NCI-H82 treated with DMSO at 0.1 percent for 48 hours (cell line): Measurements from ENCODE around the gene RADIL.

Source experiments
- DNase-seq: peaks from one replicate; lab custom pipeline; 2025; ENCODE audit not compliant: unreplicated experiment; lab: John Stamatoyannopoulos, UW

The RADIL gene

DNA sequence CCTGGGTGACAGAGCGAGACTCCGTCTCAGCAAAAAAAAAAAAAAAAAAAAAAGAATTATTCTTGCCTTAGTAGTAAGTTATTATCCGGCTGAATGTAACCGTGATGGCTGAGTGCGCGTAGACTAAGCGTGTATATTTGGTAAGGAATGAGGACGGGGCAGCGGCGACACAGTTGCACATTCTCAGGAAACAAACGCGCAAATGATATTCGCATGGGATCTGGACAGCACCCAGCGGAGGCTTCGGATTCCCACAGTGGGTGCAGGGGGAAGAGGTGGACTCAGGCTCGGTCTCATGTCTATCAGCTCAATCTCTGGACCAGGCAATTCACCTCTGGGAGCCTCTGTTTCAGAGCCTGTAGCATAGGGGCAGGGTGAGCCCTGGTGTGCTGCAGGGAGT, 50.8 kb downstream of the RADIL start:
- DNase-seq, result no peak

DNA sequence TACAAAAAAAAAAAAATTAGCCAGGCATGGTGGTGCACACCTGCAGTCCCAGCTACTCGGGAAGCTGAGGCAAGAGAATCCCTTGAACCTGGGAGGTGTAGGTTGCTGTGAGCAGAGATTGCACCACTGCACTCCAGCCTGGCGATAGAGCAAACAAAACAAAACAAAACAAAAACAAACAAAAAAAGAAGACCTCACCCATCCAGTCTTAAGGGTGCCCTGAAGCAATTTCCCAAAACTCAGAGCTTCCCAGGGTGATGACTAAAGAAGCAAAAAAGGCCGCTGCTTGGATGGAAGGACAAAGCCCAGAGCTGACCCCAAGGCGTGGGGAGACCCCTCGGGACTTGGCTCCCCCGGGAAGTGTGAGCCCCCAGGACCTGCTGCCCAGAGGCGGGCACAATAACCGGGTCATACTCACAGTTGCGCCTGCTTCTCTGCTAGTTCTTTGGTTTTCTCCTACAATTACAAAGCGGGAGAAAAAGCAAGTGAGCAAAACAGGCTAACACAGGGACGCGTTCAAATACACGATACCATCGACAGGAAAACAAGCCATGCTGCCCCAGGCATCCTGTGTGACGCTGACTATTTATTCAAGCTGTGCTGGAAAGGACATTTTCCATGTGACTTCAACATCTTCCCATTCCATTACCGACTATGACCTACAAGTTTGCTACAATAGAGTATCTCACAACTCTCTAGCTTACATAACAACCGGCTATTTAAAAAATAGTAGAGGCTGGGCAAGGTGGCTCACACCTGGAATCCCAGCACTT, 51.6 kb downstream of the RADIL start:
- DNase-seq, result no peak

DNA sequence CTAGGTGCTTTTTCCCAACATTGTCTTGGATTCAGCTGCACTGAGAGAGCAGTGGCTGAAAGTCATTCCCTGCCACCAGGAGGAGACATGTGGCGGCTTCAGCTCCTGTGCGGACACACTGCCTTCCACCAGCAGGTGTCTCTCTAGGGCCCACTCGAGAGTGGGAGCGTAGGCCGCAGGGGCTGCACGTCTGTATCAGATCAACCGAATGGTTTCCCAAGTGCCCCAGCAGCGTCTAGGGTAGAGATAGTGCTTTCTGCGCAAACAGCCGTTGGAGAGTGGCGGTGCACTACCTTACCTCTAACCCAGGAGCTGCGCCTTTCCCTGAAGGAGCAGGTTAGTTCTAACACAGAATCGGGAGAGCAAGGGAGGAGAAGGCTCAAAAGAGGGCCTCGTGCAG, 53.3 kb downstream of the RADIL start:
- peak; percentile 47 for DNase-seq

DNA sequence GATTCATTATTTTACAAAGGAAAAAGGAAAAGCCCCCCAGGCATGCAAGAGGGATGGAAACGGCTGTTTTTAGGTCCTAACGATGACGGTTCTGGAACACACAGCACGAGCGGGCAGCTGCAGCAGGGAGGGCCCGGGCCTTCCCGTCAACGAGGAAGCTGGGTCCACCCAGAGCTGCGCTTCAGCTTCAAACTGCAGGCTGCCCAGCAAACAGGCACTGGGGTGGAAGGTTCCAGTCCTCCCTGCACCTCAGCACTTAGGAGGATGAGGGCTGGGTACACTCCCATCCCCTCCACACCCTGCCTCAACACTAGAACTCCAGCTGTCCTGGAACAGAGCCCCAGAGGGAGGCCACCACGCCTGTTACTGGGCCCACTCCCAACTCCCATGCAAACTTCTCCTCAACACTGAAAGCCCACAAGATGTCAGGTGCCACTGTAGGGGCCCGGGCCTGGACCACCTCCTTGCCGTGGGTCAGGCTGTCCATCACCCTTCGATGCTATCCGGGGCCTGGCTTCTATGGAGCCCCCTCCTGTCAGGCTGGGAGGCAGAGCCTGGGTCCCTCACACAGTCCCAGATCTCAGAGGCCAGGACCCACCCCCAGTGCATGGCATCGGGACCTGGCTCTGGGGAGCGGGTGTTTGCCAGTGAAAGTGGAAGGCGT, 54.7 kb downstream of the RADIL start:
- no peak for DNase-seq

DNA sequence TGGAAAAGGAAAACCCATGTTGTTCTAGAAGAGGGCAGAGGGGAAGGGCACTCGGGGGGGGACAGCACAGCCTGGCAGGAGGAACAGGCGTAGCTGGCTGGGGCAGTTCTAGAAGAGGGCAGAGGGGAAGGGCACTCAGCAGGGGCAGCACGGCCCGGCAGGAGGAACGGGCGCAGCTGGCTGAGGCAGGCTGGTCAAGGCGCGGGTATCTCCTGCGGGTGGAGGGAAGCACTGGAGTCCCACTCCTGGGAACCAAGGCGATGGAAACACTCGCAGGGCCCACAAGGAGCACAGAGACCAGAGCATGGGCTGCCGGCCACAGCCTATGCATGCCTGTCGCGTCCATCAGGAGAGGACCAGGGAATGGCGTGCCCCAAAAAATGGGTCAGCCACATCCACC, 58.4 kb downstream of the RADIL start:
- DNase-seq, result no peak

DNA sequence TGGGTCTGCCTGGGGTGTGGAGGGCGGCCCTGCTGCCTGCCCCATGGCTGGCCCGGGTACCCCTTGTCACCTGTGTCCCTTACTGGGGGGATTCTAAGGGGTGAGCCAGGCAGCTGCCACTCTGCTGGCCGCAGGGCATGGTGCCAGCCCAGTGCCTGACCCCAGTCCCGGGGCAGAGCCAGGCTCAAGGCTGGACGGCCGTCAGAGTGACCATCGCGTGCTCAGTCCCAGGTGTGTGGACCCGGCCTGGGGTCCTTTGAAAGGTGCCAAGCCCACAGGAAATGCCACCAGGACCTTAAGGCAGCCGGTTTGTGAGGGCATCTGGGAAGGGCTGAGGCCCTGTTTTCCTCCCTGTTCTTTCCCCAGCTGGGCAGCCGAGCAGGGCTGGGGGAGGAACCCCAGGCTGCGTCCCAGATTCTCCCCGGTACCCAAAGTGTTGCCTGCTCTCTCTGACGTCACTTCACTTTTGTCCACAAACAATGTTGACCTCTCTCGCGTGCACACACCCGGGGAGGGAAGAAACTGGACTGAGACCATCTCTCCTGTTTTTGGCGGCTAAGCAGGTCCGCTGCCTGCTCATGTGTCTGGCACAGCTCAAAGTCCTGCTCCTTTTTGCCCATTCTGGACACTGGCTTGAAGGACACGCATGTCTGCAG, 59.3 kb downstream of the RADIL start:
- DNase-seq, result no peak

DNA sequence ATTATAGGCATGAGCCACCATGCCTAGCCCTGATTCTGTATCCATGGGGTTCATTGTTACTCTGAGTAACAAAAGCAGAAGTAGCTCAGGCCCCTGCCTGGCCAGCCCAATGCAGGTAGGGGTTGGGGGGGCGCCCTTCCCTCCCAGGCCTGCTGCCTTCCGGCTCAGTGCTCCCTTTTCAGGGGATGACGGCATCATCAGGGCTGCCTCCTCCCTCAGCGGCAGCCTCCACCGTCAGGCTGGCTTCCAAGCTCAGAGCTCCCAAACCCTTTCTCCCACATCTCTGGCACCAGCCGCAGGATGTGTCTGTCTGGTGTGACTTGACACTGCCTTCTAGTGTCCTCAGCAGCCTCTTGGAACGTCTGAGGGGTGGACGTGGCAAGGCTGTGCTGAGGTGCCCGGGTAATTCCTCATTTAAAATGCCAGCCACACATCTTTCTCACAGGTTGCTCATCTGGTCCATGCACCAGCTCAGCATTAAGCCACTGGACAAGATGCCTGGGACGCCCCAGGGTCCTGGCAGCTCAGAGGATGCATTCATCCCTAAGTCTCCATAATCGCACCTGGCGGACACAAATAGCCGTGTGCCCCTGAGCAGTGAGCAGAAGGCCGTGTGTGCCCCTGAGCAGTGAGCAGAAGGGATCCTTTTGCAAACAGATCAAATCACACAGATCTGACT, 59.9 kb downstream of the RADIL start:
- no peak for DNase-seq

DNA sequence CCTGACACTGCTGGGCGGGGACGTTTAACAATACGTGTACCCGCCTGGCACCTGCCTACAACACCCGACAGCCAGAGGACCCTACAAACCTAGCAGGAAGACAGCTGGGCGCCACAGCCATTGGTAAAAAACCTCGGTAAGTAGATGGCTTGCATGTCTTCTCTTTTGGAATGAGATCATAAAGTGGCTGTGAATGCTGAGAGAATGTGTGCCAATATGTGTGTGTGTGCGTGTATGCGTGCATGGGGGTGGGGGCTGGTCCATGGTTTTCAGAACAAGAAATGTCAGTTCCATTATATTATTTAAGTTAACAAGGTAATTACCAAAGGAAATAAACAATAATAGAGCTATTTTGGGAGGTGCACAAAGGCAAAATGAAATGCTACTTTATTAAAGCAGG, 60.8 kb downstream of the RADIL start:
- no peak for DNase-seq

DNA sequence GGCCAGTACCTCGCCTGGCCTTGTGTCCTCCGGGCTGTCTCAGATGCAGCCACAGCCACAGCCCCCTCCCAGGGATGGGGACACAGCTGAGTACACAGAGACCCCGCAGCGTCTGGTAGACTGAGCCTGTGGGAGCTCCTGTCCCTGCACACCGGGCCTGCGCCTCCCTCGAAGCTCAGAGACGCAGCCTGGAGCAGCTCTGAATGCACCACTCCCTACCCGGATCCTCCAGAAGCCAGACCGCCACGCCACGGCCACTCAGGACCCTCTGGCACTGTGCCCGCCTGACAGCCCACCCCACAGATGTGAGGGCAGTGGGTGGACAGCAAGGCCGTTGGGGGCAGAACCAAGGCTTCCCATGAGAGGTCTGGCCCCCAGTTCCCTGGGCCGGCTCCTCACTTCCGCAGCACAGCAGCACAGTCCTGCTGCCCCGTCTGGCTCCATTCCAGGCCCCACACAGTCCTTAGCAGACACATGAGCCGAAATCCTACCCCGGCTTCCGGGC, 62.5 kb downstream of the RADIL start:
- DNase-seq, result no peak

DNA sequence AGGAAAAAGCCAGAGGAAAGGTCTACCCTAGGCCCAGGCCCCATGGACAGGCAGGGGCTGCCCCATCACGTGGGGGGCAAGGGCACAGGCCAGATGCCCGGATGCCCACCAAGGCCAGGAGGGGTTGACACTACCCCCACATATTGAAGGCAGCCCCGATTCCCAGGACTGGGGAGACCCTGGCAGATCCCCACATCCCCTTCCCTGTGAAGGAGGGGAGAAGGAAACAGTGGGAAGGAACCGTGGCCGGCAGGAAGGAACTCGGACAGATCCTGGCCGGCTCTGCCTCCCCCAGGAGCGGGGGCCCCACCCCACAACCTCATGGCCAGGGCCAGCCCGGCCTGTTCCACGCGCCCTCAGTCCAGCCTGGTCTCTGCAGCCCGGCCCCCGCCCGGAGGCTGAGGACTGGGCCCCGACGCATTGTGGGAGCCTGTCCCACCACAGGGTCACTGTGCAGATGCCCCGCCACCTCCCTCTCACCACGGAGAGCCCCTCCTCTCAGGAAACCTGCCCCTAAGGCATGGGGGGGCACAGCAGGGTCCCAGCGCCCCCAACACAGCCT, 63.0 kb downstream of the RADIL start:
- DNase-seq, result no peak

DNA sequence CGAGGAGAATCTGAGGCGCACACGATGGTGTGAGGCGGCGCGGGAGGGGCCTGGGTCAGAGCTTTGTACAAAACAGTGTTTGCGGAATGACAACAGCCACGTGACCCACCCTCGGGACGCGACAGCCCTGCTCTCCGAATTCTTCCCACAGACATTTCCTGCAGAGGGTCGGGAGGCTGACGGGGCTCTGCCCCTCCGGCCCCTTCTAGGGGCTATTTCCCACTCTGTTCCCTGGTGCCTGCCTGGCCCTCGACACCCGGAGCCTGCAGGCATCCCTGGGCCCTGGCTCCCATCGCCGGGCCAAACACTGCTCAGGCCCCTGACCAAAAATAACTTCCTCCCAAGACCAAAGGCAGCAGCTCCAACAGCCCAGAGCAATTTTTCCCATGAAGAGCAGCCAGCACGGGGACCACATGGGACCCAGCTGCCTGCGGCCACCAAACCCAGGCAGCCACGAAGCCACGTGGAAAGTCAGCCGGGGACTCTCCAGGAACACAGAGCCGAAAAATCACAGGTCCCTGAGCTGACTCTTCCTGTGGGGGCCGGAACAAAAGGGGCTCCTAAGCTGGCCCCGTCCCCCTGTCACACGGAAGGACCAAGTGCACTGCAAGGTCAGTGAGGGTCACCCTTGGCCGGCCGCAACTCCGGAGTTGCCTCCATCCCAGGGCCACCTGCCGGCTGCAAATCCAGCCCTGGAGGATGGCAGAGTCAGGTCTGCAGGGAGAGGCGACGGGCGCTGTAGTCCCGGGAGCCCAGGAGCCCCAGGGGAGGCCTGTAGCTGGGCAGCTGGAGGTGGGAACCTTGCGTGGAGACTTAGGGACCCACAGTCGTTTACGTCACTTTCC, 63.7 kb downstream of the RADIL start:
- DNase-seq, result no peak

DNA sequence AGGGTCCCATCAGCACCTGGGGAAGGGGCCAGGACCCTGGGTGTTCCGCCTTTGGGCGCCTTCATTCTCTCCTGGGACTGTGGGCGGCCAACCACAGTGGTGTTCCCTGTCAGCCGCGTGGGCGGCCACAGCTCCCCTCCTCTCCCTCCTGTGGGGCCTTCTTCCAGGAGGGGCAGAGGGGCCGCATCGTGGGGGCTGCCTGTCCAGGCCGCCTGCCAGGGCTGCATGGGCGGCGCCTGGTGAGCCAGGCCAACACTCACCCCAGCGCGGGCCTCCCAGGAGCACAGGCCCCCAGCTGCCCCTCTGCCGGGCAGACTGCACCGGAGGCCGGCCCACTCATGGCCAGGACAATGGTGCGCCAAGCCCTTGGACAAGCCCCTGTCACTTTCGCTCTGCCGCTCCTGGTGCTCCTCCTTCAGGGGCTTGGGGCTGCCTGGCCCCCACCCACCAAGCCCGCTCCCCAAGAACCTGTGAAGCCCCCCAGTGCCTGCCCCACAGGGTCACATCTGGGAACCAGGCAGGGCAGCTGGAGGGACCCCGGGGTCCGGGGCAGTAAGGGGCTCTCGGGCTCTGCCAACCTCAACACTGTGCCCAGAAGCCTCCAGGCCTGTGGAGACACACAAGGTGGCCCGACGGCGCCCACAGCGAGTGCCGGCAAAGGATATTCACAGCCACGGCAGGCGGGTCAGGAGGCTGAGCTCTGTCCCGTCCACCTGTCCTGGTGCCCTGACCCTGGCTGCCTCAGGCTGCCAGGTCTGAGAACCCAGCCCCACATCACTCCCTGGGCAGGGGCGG, 65.3 kb downstream of the RADIL start:
- DNase-seq, result no peak

DNA sequence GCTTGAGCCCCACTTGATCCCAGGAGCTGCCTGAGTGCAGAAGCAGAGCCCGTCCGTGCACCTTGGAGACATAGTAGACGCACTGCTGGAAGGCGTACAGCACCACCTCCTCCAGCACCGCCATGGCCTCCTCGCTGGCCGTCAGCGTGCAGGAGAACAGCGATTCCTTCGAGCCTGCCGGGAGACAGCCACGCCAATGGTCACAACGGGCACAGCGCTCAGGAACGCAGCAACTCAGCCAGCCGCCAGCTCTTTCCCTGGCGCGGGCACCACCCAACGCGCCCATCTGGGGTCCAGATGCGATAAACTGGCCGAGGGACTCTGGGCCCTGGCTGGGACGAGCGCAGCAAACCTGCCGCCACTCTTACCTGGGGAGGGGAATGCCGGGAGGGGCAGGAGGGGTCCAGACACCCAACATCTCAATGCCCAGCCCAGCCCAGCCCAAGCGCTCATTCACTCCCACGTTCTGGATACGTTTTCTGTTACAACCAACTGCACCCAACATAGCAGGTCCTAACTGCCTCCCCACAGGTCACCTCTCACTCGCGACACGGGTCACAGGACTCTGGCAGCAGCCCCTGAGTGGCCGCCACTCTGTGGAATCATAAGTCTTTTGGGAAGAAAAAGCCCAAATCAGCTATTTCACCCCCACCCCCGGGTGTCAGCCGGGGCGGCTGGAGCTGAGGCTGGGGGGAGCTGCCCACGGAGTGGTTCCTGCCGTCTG, 66.2 kb downstream of the RADIL start:
- DNase-seq, result no peak

DNA sequence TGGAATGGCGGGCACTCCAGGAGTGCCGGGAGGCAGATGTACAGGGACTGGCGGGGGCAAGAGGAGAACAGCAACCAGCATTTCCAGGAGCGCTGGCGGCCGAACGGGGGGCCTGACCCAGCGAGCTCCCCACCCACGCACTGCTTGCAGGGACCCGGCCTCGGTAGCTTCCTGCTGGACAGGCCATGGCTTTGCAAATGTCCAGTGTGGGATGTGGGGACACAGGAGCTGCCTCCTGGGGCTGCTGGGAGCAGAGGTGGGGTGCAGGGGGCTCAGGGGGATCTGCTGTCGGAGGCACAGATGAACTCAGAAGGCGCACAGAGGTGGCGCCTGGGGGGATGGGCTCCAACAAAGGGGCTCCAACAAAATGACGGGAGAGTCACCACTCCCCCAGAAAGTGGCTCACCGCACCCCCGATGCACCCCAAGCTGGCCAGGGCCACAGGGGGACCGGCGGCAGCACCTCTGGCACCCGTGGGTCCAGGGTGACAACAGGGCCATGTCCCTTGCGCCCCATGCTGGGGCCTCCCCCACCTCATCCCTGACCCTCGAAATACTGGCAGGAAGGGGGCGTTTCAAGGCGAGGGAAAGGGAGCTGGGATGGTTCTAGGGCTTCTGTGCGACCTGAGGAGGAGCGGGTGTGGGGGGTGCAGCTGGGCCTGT, 67.0 kb downstream of the RADIL start:
- DNase-seq, result no peak

DNA sequence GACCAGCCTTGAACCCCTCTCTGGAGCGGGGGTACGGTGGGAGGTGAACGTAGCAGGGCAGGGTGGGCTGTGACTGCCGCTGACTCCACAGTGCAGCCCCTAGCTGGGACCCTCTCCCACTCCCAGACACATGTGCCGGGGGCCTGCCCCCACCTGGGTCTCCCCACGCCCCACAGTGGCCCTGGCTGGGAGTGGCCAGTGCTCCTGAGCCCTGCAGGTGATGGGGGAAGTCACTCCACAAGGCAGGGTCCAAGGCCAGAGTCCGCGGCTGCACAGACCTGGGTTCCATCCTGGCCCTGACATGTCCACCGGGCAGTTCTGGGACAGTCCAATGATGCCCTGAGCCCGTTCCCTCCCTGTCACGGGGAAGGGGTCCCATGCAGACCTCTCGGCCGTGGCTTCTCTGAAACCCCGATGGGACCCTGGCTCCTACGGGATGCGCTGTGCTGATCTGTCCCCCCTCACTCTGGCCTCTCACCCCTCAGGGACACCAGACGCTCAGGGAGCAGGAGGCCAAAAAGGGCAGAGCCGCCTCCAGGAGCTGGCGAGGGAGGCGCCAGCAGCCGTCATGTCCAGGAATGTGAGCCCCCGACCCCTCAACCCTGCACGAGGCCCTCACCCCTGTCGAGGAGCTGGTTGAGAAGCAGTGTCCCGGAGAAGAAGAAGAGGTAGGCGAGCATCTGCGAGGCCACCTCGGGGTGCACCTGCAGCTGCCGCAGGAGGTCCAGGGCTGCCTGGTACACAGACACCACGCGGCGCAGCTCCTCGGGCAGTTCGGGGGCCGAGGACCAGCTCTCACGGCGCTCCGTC, 67.7 kb downstream of the RADIL start:
- DNase-seq, result no peak

DNA sequence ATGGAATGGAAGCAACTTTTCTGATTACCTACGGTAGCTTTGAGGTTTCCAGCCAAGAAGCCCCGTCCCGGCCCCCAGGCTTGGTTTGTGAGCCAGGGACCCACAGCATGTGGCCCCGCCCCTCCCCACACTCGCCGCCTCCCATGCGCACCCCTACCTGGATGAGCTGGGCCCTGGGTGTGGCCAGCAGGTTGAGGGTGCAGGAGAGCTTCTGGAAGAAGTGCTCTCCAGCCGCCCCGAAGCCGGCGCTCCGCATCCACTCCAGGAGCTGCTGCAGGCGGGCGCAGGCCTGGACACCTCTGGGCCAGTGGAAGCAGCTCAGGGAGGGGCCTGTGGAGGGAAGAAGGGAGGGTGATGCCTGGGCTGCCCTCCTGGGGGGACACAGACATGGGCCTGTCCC, 68.4 kb downstream of the RADIL start:
- no peak for DNase-seq

DNA sequence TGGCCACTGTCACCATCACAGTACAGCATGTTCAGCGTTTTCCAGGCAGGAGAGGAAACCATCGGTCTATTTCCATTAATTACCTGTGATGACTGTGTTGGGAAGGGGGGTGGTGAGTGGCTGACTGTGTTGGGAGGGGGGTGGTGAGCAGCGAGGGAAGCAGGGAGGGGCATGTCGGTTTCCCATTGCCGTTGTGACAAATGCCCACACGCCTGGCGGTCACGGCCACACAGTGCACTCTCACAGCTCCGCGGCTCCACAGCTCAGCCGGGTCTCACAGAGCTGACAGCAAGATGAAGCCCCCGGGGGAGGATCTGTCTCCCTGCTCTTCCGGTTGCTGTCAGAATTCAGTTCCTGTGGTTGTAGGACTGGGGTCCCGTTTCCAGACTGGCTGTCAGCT, 69.1 kb downstream of the RADIL start:
- DNase-seq, result no peak

DNA sequence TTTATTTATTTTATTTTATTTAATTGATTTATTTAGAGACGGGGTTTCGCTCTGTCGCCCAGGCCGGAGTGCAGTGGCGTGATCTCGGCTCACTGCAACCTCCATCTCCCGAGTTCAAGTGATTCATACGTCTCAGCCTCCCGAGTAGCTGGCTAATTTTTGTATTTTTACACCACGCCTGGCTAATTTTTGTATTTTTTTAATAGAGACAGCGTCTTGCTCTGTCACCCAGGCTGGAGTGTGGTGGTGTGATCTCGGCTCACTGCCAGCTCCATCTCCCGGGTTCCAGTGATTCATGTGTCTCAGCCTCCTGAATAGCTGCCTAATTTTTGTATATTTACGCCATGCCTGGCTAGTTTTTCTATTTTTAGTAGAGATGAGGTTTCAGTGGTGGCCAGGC, 73.8 kb downstream of the RADIL start:
- no peak for DNase-seq
